HUDEP-2 (cell line): ENCODE results near the gene GBE1.
"Not testable (repeated sequence)": the region's sequence is repeated elsewhere in the genome, so short reads cannot be mapped to it uniquely, and the experiment has no call there.

Experiments used
- DNase-seq, 76 experiments: peaks; one replicate each; lab custom pipeline; 2025; ENCODE audit not compliant: unreplicated experiment in 76 of 76; lab: John Stamatoyannopoulos, UW

Gene GBE1

GRCh38 chr3:81758275-81758674 lies 3.2 kb downstream of the GBE1 start:
- DNase-seq: no peak

GRCh38 chr3:81753416-81754027 lies 7.9 kb downstream of the GBE1 start:
- DNase-seq: no peak

- no peak for DNase-seq
These were observed 8.8 kb downstream of the GBE1 start for GRCh38 chr3:81752604-81753003.

GRCh38 chr3:81749265-81749664 lies 12.2 kb downstream of the GBE1 start:
- DNase-seq: no peak

- not testable (repeated sequence) for DNase-seq
These were observed 14.2 kb downstream of the GBE1 start for GRCh38 chr3:81747280-81747679.

GRCh38 chr3:81744366-81744765 lies 17.1 kb downstream of the GBE1 start:
- no peak for DNase-seq

GRCh38 chr3:81743096-81744025 lies 18.1 kb downstream of the GBE1 start:
- peak in 54 of 76 experiments; percentile 0 to 87 (median 39) for DNase-seq

- DNase-seq: no peak
These were observed 18.9 kb downstream of the GBE1 start for GRCh38 chr3:81742581-81742980.

GRCh38 chr3:81741216-81741615 lies 20.2 kb downstream of the GBE1 start:
- DNase-seq: no peak

- DNase-seq: no peak
These were observed 20.7 kb downstream of the GBE1 start for GRCh38 chr3:81740731-81741130.

- no peak for DNase-seq
These were observed 26.1 kb downstream of the GBE1 start for GRCh38 chr3:81735334-81735733.

- DNase-seq: no peak
These were observed 26.7 kb downstream of the GBE1 start for GRCh38 chr3:81734742-81735141.

- DNase-seq: no peak
These were observed 28.8 kb downstream of the GBE1 start for GRCh38 chr3:81732642-81733041.

- DNase-seq: no peak
These were observed 32.5 kb downstream of the GBE1 start for GRCh38 chr3:81728766-81729544.

GRCh38 chr3:81726735-81727134 lies 34.7 kb downstream of the GBE1 start:
- no peak for DNase-seq

- no peak for DNase-seq
These were observed 35.3 kb downstream of the GBE1 start for GRCh38 chr3:81726132-81726531.

- DNase-seq: no peak
These were observed 37.6 kb downstream of the GBE1 start for GRCh38 chr3:81723732-81724313.

- DNase-seq: no peak
These were observed 43.1 kb downstream of the GBE1 start for GRCh38 chr3:81718311-81718710.

- DNase-seq: no peak
These were observed 44.5 kb downstream of the GBE1 start for GRCh38 chr3:81716870-81717509.

GRCh38 chr3:81713031-81713430 lies 48.4 kb downstream of the GBE1 start:
- no peak for DNase-seq
